ENCODE data around the gene PRRT2. TPM values are rescaled to one million over a fixed set of nuclear protein-coding genes. Genes with fewer than 3 reads are reported as not detected.

Gene PRRT2
- polyA plus RNA-seq, 2 of the 4 experiments (the other 2 are of a cell fraction): 0.25 to 0.44 TPM

- TF ChIP-seq ATOH8 (CRISPR knock-in tag; IDR thresholded peaks at IDR 0.05; ENCODE audit: low read depth) (no peak), ZNF302 (CRISPR knock-in tag; IDR thresholded peaks at IDR 0.05) (no peak), HDAC2 (IDR thresholded peaks at IDR 0.05) (no peak)
Observed at GRCh38 chr16:29818082-29818481, 6.1 kb downstream of the PRRT2 start (continued).

- Histone ChIP-seq H3K9me3 (no peaks in the 10 kb centered on the region), H3K4me1 (peaks cover 64% of the 10 kb centered on the region), H3K4me3 (peak overlapping the region; percentile 61), H3K27ac (peak overlapping the region; percentile 92 to 93), H3K4me2 (peak overlapping the region; percentile 99)
- FAIRE-seq: no peak
- peak; percentile 49 to 50 for DNase-seq (ENCODE audit: low read depth in 1 of 2, low spot score in 1 of 2)
- peak; percentile 41 for TF ChIP-seq SMC3 (IDR thresholded peaks at IDR 0.05)
- peak; percentile 41 for TF ChIP-seq CTCF (IDR thresholded peaks at IDR 0.05)
- TF ChIP-seq RAD21 (conservative IDR thresholded peaks at IDR 0.05 in 1 of 2, IDR thresholded peaks at IDR 0.05 in 1 of 2): peak; percentile 50 to 61; a peak in 3 of 5 replicates
- TF ChIP-seq CEBPB (IDR thresholded peaks at IDR 0.05): no peak
- TF ChIP-seq ZFP36 (IDR thresholded peaks at IDR 0.05; ENCODE audit: borderline replicate concordance, partially characterized antibody): no peak
- TF ChIP-seq MYC (IDR thresholded peaks at IDR 0.05; ENCODE audit: borderline replicate concordance, low read length): no peak
- ATAC-seq: no peak
- CTCF ChIA-PET: interaction anchor here (0.6 to 24.4 kb wide), 30 partner anchors 8 to 259 kb away, joined by 3 to 568 read pairs (median 4); partner anchors contain the start of genes ASPHD1, CDIPT, KIF22 and MAZ
- POLR2A ChIA-PET: interaction anchor here (0.9 to 2.5 kb wide), 4 partner anchors 10 to 107 kb away, joined by 3 to 9 read pairs (median 6); partner anchors contain the start of genes KCTD13 and MAZ
- WGBS (ENCODE audit: missing lambda C conversion rate): 38% methylated on average over 11 of the region's 15 CpGs
Observed at GRCh38 chr16:29819506-29819905, 7.5 kb downstream of the PRRT2 start.

- FAIRE-seq (no peak), DNase-seq (ENCODE audit: low read depth in 1 of 2, low spot score in 1 of 2) (peak; percentile 56 to 74), ATAC-seq (peak; percentile 44 to 56; a peak in 5 of 6 replicates)
- ChIA-PET CTCF (interaction anchor here (0.6 to 24.4 kb wide), 26 partner anchors 9 to 258 kb away, joined by 3 to 568 read pairs (median 4); partner anchors contain the start of genes ASPHD1, CDIPT, MAZ and SEZ6L2), POLR2A (interaction anchor here (1.3 to 2.5 kb wide), 5 partner anchors 13 to 153 kb away, joined by 3 to 9 read pairs (median 5); partner anchors contain the start of genes KCTD13, MAZ, SEZ6L2 and TAOK2)
- 3% methylated on average over 4 of the region's 4 CpGs for WGBS (ENCODE audit: missing lambda C conversion rate)
- 0 out of 3 replicates have a peak, but pooled peaks have one; percentile 37 for TF ChIP-seq BCL3 (IDR thresholded peaks at IDR 0.05)
- no peak for TF ChIP-seq TFCP2L1 (CRISPR knock-in tag; IDR thresholded peaks at IDR 0.05)
- TF ChIP-seq PHF8 (IDR thresholded peaks at IDR 0.05; ENCODE audit: borderline replicate concordance, low read depth): 0 out of 2 replicates have a peak, but pooled peaks have one; percentile 18
- TF ChIP-seq BHLHE40 (IDR thresholded peaks at IDR 0.05; ENCODE audit: low read depth, low read length): no peak
- TF ChIP-seq EP300 (IDR thresholded peaks at IDR 0.05): no peak
- peak; percentile 45 to 52; a peak in 4 of 5 replicates for TF ChIP-seq JUN (IDR thresholded peaks at IDR 0.05)
- peak; percentile 20; the same call in 1 of the 2 replicates for TF ChIP-seq MAX (IDR thresholded peaks at IDR 0.05)
- TF ChIP-seq HOXB13 (CRISPR knock-in tag; IDR thresholded peaks at IDR 0.05; ENCODE audit: low read depth): no peak
- TF ChIP-seq GATA3 (IDR thresholded peaks at IDR 0.05; ENCODE audit: borderline replicate concordance): 0 out of 2 replicates have a peak, but pooled peaks have one; percentile 25
- Histone ChIP-seq H3K4me2 (peak within 1 kb of the TSS; percentile 99), H3K4me3 (peak within 1 kb of the TSS; percentile 61), H3K27ac (peak within 1 kb of the TSS; percentile 92 to 93), H3K4me1 (peaks cover 63% of the 10 kb centered on the region), H3K9me3 (no peaks in the 10 kb centered on the region)
Observed at GRCh38 chr16:29820271-29820701, 8.3 kb downstream of the PRRT2 start, which contains the start of gene MVP. MVP (plus strand) TSS chr16:29820462; CDS start chr16:29830550, 10,088 bp downstream.
